ENCODE data around the gene FLT1.

FLT1 gene

GRCh38 chr13:28320209-28320608 is 174.7 kb downstream of the FLT1 start:
- no peak for DNase-seq (ENCODE audit: low read depth, low spot score)

- no peak for DNase-seq (ENCODE audit: low read depth, low spot score)
These were observed 175.4 kb downstream of the FLT1 start for GRCh38 chr13:28319528-28319927.

- DNase-seq (ENCODE audit: low read depth, low spot score) = no peak
These were observed 176.4 kb downstream of the FLT1 start for GRCh38 chr13:28318496-28318895.

GRCh38 chr13:28316836-28317235 is 178.1 kb downstream of the FLT1 start:
- DNase-seq (ENCODE audit: low read depth, low spot score) = no peak

- no peak for DNase-seq (ENCODE audit: low read depth, low spot score)
These were observed 178.8 kb downstream of the FLT1 start for GRCh38 chr13:28316129-28316528.

- no peak for DNase-seq (ENCODE audit: low read depth, low spot score)
These were observed 180.0 kb downstream of the FLT1 start for GRCh38 chr13:28314879-28315278.

GRCh38 chr13:28313579-28313978 is 181.3 kb downstream of the FLT1 start:
- no peak for DNase-seq (ENCODE audit: low read depth, low spot score)

- no peak for DNase-seq (ENCODE audit: low read depth, low spot score)
These were observed 188.6 kb downstream of the FLT1 start for GRCh38 chr13:28306325-28306724.

GRCh38 chr13:28301839-28302238 is 193.1 kb downstream of the FLT1 start:
- DNase-seq (ENCODE audit: low read depth, low spot score) = no peak

- DNase-seq (ENCODE audit: low read depth, low spot score) = no peak
These were observed 195.0 kb downstream of the FLT1 start for GRCh38 chr13:28299916-28300315.

- DNase-seq (ENCODE audit: low read depth, low spot score) = no peak
These were observed 197.6 kb downstream of the FLT1 start for GRCh38 chr13:28297341-28297740.

GRCh38 chr13:28286263-28286662 is 208.7 kb downstream of the FLT1 start:
- DNase-seq (ENCODE audit: low read depth, low spot score) = no peak

- no peak for DNase-seq (ENCODE audit: low read depth, low spot score)
These were observed 211.3 kb downstream of the FLT1 start for GRCh38 chr13:28283600-28283999.

- DNase-seq (ENCODE audit: low read depth, low spot score) = no peak
These were observed 212.5 kb downstream of the FLT1 start for GRCh38 chr13:28282451-28282850.

GRCh38 chr13:28273919-28274318 is 221.0 kb downstream of the FLT1 start:
- no peak for DNase-seq (ENCODE audit: low read depth, low spot score)

- no peak for DNase-seq (ENCODE audit: low read depth, low spot score)
These were observed 223.7 kb downstream of the FLT1 start for GRCh38 chr13:28271056-28271840.

- no peak for DNase-seq (ENCODE audit: low read depth, low spot score)
These were observed 226.1 kb downstream of the FLT1 start for GRCh38 chr13:28268800-28269223.

GRCh38 chr13:28267497-28267896 is 227.4 kb downstream of the FLT1 start:
- no peak for DNase-seq (ENCODE audit: low read depth, low spot score)

- DNase-seq (ENCODE audit: low read depth, low spot score) = no peak
These were observed 236.5 kb downstream of the FLT1 start for GRCh38 chr13:28258417-28258816.

- no peak for DNase-seq (ENCODE audit: low read depth, low spot score)
These were observed 237.6 kb downstream of the FLT1 start for GRCh38 chr13:28257305-28257704.

- DNase-seq (ENCODE audit: low read depth, low spot score) = no peak
These were observed 242.4 kb downstream of the FLT1 start for GRCh38 chr13:28252547-28252946.

GRCh38 chr13:28251466-28251865 is 243.5 kb downstream of the FLT1 start:
- no peak for DNase-seq (ENCODE audit: low read depth, low spot score)

GRCh38 chr13:28250542-28250941 is 244.4 kb downstream of the FLT1 start:
- no peak for DNase-seq (ENCODE audit: low read depth, low spot score)

Data from activated naive CD8-positive, alpha-beta T cell treated with anti-CD3 and anti-CD28 coated beads, Interleukin-2, amount 50 U/mL, for 16 hours (primary cell).